CD4-positive, alpha-beta T cell treated with Interleukin-17A for 1 hour (primary cell): ENCODE measurements around the gene CFAP300.
A peak's percentile ranks its signal among the peaks of the same experiment; 100 is the strongest.

Source experiments
- DNase-seq: peaks from one replicate; pipeline ENCODE4 v3.0.0-alpha.2; 2020

CFAP300 gene

GRCh38 chr11:102047305-102047924 is at the start of gene CFAP300:
TSS of gene CFAP300 (plus strand) at chr11:102047437. CDS start at chr11:102047471, 34 bp downstream.
- DNase-seq: peak; percentile 43

GRCh38 chr11:102001657-102002338 is 45.4 kb upstream of the CFAP300 start:
- no peak for DNase-seq

- DNase-seq: no peak
These were observed 43.0 kb upstream of the CFAP300 start for GRCh38 chr11:102004220-102004619.

GRCh38 chr11:102005306-102005705 is 41.9 kb upstream of the CFAP300 start:
- DNase-seq: no peak

GRCh38 chr11:102006835-102007566 is 40.2 kb upstream of the CFAP300 start:
- no peak for DNase-seq

DNA sequence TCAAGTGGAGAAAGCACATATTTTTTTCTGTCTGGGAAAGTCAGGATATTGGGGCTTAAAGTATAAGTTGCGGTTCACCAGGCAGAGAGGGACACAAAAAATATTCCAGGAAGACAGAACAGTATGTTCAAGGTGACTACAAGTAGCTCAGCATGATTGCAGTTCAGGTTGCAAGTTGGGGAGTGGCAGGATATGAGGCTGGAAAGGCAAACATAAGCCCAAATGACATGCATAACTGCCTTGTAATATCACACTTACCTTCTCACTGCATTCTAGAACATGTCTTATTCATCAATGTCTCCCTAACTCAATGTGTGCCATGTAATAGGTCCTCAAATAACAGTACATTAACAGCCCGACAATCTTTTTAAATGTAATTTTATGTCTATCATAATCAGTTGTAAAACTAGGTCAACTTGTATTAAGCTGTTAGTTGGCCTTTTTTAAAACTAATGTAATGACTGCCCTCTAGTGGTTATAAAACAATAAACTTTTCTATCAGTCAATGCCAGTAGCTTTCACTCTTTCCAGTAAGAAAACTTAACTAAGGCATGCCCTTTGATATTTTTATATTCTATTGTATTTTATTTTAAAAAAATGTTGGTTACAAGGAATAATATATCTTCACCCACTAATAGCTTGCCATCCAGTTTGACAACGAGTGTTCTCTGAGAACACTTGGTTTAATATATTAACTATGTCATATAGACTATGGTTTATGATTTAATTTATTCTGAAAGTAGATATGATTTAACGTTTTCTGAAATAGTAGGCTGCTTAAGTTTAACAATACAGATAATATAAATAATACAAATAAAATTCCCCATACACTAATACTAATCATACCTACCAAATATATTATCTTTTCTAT is 39.4 kb upstream of the CFAP300 start:
- peak; percentile 52 for DNase-seq

DNA sequence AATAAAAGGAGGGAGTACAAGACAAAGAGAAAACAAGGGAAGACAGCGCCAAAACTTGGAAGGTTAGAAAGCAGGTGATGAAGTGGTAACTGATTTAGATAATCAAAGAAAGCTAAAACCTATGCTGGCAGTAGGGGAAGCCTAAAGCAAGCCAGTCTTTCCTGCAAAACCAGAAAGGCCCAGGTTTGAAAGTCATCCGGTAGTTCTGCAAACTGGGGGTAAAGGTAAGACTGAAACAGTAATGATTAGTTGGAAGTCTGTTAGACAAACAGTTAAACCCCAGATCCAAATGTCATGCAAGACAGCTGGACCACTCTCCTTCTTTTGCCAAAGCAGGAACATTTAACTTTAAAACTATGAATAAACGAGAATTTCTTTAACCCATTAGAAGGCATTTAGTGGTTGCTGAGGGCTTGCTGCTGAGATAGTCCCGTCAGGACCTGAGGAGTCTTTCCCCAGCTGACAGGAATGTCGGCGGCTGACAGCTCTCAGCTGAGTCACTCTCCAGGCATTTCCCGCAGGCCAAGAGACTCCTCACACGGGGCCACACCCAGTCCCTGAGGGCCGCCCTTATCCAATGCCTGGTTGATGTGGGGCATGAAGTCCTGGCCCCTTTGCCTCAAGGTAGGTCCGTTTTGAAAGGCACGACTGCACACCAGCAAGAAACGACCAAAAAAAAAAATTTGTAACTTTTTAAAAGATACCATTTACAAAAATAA is 36.3 kb upstream of the CFAP300 start:
- no peak for DNase-seq

DNA sequence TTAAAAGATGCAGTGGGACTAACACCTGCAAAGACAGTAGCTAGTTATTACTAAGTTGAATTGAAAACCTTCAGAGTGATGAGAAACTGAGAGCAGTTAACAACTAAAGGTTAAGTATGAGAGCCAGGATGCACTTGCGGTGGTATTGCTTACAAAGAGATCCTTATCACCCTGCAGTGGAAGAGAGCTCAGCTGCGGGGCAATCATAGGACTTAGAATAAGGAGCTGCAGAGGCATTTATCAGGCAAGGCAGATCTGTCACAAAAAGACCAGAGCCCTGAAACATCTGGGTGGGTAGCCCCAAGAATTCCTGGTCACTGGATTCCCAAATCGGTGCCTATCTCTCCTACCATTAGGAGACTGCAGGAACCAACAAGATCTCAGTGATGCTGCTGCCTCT is 34.3 kb upstream of the CFAP300 start:
- DNase-seq: no peak

- DNase-seq: no peak
These were observed 32.5 kb upstream of the CFAP300 start for GRCh38 chr11:102014756-102015155.

GRCh38 chr11:102017026-102017425 is 30.2 kb upstream of the CFAP300 start:
- no peak for DNase-seq

DNA sequence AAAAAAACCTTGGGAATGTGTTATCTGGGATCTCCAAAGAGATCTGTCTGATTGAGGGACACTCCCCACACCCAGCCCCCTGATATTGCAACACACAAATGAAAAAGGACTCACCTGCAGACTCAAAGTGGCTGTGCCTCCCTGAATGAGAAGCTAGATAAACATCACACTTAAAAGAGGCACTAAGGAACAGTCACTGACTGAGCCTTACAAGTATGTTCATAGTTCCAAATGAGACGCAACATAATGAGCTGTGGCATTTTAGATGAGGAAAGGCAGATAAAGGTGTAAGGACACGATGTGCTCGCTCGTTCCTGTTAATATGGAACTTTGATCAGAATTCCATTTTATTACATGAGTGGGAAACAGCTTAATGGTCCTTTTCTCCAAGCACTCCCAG is 21.0 kb upstream of the CFAP300 start:
- no peak for DNase-seq

GRCh38 chr11:102026959-102027358 is 20.3 kb upstream of the CFAP300 start:
- DNase-seq: no peak

GRCh38 chr11:102036757-102037156 is 10.5 kb upstream of the CFAP300 start:
- DNase-seq: no peak

- no peak for DNase-seq
These were observed 396 bp upstream of the CFAP300 start for GRCh38 chr11:102046841-102047240.

DNA sequence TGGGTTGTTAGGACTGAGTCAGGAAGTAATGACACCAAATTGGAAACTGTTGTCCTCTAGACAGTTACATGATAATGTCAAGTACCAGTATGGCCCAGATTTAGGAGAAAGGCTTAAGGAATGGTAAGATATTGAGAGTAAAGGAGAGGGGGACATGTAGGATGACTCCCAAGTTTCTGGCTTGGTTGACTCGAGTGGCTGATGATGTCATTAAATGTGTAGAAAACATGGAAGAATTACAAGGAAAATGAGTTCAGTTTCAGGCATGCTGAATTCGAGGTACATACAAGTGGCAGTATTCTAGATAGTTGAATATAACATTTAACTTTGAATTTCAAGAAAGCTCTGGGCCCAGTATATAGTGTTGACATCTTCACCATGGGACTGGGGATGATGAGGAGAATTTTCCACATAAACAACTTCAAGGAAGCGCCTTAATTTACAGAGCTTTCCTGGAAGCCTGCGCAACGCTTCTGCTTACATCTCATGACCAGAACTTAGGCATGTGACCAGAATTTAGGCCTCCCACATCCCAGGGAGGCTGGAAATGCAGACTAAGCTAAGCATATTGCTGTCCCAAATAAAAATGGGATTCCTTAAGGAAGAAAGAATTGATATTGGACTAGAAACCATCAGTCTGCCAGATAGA is 3.8 kb downstream of the CFAP300 start:
- no peak for DNase-seq

DNA sequence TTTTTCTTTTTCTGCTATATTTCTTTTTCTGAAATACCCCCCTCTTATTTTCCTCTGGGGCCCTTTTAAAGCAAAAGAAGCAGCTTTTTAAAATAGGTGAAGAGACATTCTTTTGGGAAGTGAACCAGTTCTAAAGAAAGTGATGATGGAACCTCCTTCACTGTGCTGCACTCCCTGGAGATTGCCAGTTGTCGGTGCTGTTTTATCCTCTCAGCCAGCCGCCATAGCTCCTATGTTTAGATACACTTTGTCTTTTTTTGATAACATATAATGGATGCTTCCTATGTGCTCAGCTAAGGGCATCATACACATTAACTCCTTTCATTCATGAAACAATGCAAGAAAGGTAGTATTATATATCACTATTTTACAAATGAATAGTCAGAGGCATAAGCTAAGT is 14.0 kb downstream of the CFAP300 start:
- no peak for DNase-seq

DNA sequence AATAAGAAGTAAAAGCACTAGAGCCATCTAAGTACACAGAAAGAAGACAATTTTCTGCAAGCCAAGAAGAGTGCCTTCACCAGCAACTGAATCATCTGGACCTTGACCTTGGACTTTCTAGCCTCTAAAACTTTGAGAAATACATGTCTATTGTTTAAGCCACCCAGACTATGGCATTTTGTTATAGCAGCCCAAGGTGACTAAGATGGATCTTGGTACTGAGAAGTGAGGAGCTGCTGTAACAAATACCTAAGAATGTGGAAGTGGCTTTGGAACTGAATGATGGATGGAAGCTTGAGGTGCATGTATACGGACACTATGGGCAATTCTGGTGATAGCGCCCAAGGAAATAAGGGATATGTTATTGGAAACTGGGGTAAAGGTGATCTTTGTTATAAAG is 14.9 kb downstream of the CFAP300 start:
- DNase-seq: no peak

GRCh38 chr11:102064316-102064715 is 17.1 kb downstream of the CFAP300 start:
- no peak for DNase-seq

DNA sequence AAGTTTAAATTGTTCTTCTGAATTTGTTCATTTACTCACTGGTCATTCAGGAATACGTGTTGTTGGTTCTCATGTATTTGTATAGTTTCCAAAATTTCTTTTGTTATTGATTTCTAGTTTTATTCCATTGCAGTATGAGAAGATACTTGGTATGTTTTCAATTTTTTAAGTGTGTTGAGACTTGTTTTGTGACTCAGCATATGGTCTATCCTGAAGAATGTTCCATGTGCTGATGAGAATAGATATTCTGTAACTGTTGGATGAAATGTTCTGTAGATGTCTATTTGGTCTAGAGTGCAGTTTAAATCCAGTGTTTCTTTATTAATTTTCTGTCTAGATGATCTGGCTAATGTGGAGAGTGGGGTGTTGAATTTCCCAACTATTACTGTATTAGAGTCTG is 23.5 kb downstream of the CFAP300 start:
- DNase-seq: no peak

- DNase-seq: no peak
These were observed 24.5 kb downstream of the CFAP300 start for GRCh38 chr11:102071497-102072472.

- no peak for DNase-seq
These were observed 26.0 kb downstream of the CFAP300 start for GRCh38 chr11:102073253-102073652.
